Measurements from ENCODE around the gene ATAD1. TPM values are rescaled to one million over a fixed set of nuclear protein-coding genes. Genes with fewer than 3 reads are reported as not detected.

ATAD1 gene
- total RNA-seq, 1 experiment from 2014 or later: 26.3 TPM

DNA sequence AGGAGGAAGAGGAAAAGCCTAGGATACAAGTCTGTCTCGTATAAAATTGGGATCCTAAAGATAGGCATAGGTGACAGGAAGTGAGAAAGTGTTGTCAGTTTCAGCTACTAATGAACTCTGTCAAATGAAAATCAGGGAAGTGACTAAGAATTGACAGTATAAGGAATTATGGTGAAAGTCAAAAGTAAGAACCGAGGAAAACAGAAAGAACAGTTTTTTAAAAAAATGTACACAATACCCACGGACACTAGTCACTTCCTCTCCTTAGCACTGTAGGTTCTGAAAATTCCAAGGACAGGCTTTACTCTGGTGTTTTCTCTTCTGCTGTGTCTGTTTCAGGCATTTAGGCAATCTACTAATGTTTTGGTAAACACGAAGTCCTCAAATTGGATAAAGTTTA lies 42.3 kb downstream of the ATAD1 start:
- H3K9me2 ChIP-seq (ENCODE audit: insufficient read depth): no peaks in the 10 kb centered on the region
- no peak for TF ChIP-seq EZH2 (IDR thresholded peaks at IDR 0.05; ENCODE audit: low read depth)
- TF ChIP-seq, protein P1, sequence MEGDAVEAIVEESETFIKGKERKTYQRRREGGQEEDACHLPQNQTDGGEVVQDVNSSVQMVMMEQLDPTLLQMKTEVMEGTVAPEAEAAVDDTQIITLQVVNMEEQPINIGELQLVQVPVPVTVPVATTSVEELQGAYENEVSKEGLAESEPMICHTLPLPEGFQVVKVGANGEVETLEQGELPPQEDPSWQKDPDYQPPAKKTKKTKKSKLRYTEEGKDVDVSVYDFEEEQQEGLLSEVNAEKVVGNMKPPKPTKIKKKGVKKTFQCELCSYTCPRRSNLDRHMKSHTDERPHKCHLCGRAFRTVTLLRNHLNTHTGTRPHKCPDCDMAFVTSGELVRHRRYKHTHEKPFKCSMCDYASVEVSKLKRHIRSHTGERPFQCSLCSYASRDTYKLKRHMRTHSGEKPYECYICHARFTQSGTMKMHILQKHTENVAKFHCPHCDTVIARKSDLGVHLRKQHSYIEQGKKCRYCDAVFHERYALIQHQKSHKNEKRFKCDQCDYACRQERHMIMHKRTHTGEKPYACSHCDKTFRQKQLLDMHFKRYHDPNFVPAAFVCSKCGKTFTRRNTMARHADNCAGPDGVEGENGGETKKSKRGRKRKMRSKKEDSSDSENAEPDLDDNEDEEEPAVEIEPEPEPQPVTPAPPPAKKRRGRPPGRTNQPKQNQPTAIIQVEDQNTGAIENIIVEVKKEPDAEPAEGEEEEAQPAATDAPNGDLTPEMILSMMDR (conservative IDR thresholded peaks at IDR 0.05): no peak
- intact Hi-C loops (cut with micrococcal nuclease; ENCODE audit: unreplicated experiment): no loop called here
- ChIA-PET CTCF (interaction anchor here (0.6 kb wide), 1 partner anchor 100 kb away, joined by 4 read pairs; no protein-coding TSS in a partner anchor), POLR2A (ENCODE audit: unreplicated experiment) (interaction anchor here (0.8 kb wide), 1 partner anchor 998 kb away, joined by 10 read pairs; no protein-coding TSS in a partner anchor)
- H3K36me3 ChIP-seq (ENCODE audit: low read depth): peaks cover 5% of the 10 kb centered on the region; the same call in 1 of the 2 replicates
- no TSS peak for BruUV-seq (replicated peaks)
- no peaks in the 10 kb centered on the region; the same call in none of the 2 replicates for H3F3A ChIP-seq (ENCODE audit: insufficient read depth, low read depth)
- DNase-seq: no peak
- no peaks in the 10 kb centered on the region for H3K4me1 ChIP-seq (replicated peaks; ENCODE audit: insufficient read depth)
- H3K27ac ChIP-seq: no peak overlapping the region
- H3K79me2 ChIP-seq (ENCODE audit: low read depth): 0 out of 2 replicates have a peak, but pooled peaks cover 1% of the 10 kb centered on the region
- no peaks in the 10 kb centered on the region for H4K20me1 ChIP-seq (ENCODE audit: insufficient read depth)
- H3K4me3 ChIP-seq: no peak overlapping the region
- no peaks in the 10 kb centered on the region for H3K9me3 ChIP-seq (ENCODE audit: insufficient read depth, low read depth)
- no peak overlapping the region for H2AFZ ChIP-seq
- H3K4me2 ChIP-seq: no peak overlapping the region
- no peaks in the 10 kb centered on the region for H3K27me3 ChIP-seq (ENCODE audit: insufficient read depth, low read depth)

DNA sequence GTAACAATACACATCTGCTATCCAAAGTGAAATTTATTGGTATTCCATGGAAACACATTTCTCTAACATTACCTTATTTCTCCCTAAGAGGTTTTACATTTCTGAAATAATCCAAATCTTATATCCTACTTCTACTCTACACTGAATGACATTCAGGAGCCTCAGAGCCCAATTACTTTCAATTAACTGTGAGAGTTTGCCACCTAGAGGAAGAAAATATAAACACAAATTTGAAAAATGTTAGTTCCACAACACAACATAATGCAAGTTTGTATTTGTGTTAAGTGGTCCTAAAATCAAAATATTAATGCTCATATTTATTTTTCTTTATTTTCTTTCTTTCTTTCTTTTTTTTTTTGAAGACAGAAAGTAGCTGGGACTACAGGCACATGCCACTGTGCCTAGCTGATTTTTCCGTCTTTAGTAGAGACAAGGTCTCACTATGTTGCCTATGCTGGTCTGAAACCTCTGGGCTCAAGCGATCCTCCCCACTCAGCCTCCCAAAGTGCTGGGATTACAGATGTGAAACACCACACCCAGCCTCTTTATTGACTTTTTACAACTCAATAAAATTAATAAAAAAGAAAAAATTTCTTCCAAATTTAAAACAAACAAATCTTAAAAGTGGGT lies 46.0 kb downstream of the ATAD1 start:
- DNase-seq: no peak
- Histone ChIP-seq H3K4me2 (no peak overlapping the region), H3K4me3 (no peak overlapping the region), H3K9me2 (ENCODE audit: insufficient read depth) (no peaks in the 10 kb centered on the region), H3K27ac (no peak overlapping the region), H3K36me3 (ENCODE audit: low read depth) (peaks cover 5% of the 10 kb centered on the region; the same call in 1 of the 2 replicates), H4K20me1 (ENCODE audit: insufficient read depth) (no peaks in the 10 kb centered on the region), H3K9me3 (ENCODE audit: insufficient read depth, low read depth) (no peaks in the 10 kb centered on the region), H3K79me2 (ENCODE audit: low read depth) (no peaks in the 10 kb centered on the region), H3K27me3 (ENCODE audit: insufficient read depth, low read depth) (no peaks in the 10 kb centered on the region), H3K4me1 (replicated peaks; ENCODE audit: insufficient read depth) (no peaks in the 10 kb centered on the region), H3F3A (ENCODE audit: insufficient read depth, low read depth) (no peaks in the 10 kb centered on the region; the same call in 1 of the 2 replicates), H2AFZ (no peak overlapping the region)
- intact Hi-C loops (cut with micrococcal nuclease; ENCODE audit: unreplicated experiment): loop anchor here (2.0 kb wide), 1 partner anchor 239 kb away; no protein-coding TSS in a partner anchor
- ChIA-PET POLR2A (ENCODE audit: unreplicated experiment) (interaction anchor here (0.5 kb wide), 1 partner anchor 30 kb away, joined by 7 read pairs; no protein-coding TSS in a partner anchor), CTCF (no interaction called here)
- TF ChIP-seq EZH2 (IDR thresholded peaks at IDR 0.05; ENCODE audit: low read depth): no peak
- TF ChIP-seq, protein P1 (conservative IDR thresholded peaks at IDR 0.05): peak; percentile 62
- no TSS peak for BruUV-seq (replicated peaks)

DNA sequence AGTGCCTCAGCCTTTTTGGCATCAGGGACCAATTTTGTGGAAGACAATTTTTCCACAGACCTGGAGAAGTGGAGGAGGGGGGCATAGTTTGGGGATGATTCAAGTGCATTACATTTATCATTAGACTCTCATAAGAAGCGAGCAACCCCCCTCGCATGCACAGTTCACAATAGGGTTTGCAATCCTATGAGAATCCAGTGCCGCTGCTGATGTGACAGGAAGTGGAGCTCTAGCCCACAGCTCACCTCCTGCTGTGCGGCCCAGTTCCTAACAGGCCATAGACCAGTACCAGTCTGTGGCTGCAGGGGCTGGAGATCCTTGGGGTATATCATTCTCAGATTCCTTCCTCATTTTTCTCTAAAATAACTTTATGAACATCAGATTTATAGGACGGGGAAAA lies 50.8 kb downstream of the ATAD1 start:
- no TSS peak for BruUV-seq (replicated peaks)
- no peaks in the 10 kb centered on the region for H3K27me3 ChIP-seq (ENCODE audit: insufficient read depth, low read depth)
- TF ChIP-seq, protein P1 (conservative IDR thresholded peaks at IDR 0.05): no peak
- TF ChIP-seq EZH2 (IDR thresholded peaks at IDR 0.05; ENCODE audit: low read depth): no peak
- H3K4me1 ChIP-seq (replicated peaks; ENCODE audit: insufficient read depth): 0 out of 2 replicates have a peak, but pooled peaks cover 2% of the 10 kb centered on the region
- DNase-seq: no peak
- POLR2A ChIA-PET (ENCODE audit: unreplicated experiment): no interaction called here
- no peaks in the 10 kb centered on the region; the same call in 1 of the 2 replicates for H3F3A ChIP-seq (ENCODE audit: insufficient read depth, low read depth)
- no peak overlapping the region for H3K4me2 ChIP-seq
- CTCF ChIA-PET: no interaction called here
- no peaks in the 10 kb centered on the region for H4K20me1 ChIP-seq (ENCODE audit: insufficient read depth)
- H3K36me3 ChIP-seq (ENCODE audit: low read depth): no peaks in the 10 kb centered on the region; the same call in 1 of the 2 replicates
- no peaks in the 10 kb centered on the region for H3K9me2 ChIP-seq (ENCODE audit: insufficient read depth)
- intact Hi-C loops (cut with micrococcal nuclease; ENCODE audit: unreplicated experiment): no loop called here
- no peak overlapping the region for H3K27ac ChIP-seq
- no peaks in the 10 kb centered on the region for H3K9me3 ChIP-seq (ENCODE audit: insufficient read depth, low read depth)
- H3K79me2 ChIP-seq (ENCODE audit: low read depth): no peaks in the 10 kb centered on the region
- H3K4me3 ChIP-seq: no peak overlapping the region
- H2AFZ ChIP-seq: no peak overlapping the region
